ENCODE data around the gene ADCY3.

- no peak for TF ChIP-seq CTCF (IDR thresholded peaks at IDR 0.05)
- no peak for TF ChIP-seq POLR2A (IDR thresholded peaks at IDR 0.05)
Observed at GRCh38 chr2:24813691-24814137, 106.3 kb downstream of the ADCY3 start.
